NCI-H748 (cell line): ENCODE data around the gene FYN.

Experiments
- DNase-seq: peaks from one replicate; lab custom pipeline; 2025; ENCODE audit not compliant: unreplicated experiment; lab: John Stamatoyannopoulos, UW

FYN gene

GRCh38 chr6:111713236-111713635, 160.0 kb downstream of the FYN start:
- DNase-seq, result no peak

GRCh38 chr6:111711984-111712752, 161.1 kb downstream of the FYN start:
- DNase-seq, result peak; percentile 33

- DNase-seq, result peak; percentile 93
These were observed 161.8 kb downstream of the FYN start for GRCh38 chr6:111711476-111711875.

- DNase-seq, result peak; percentile 30
These were observed 162.3 kb downstream of the FYN start for GRCh38 chr6:111710911-111711310.

- no peak for DNase-seq
These were observed 162.8 kb downstream of the FYN start for GRCh38 chr6:111710439-111710838.

GRCh38 chr6:111709615-111710398, 163.4 kb downstream of the FYN start:
- DNase-seq, result peak; percentile 71

- no peak for DNase-seq
These were observed 164.1 kb downstream of the FYN start for GRCh38 chr6:111709201-111709600.

- DNase-seq, result no peak
These were observed 165.5 kb downstream of the FYN start for GRCh38 chr6:111707773-111708172.

GRCh38 chr6:111706841-111707391, 166.3 kb downstream of the FYN start:
- DNase-seq, result no peak

GRCh38 chr6:111703723-111704122, 169.5 kb downstream of the FYN start:
- DNase-seq, result no peak

GRCh38 chr6:111702268-111702667, 171.0 kb downstream of the FYN start:
- no peak for DNase-seq

- no peak for DNase-seq
These were observed 172.1 kb downstream of the FYN start for GRCh38 chr6:111701146-111701545.

- DNase-seq, result no peak
These were observed 173.0 kb downstream of the FYN start for GRCh38 chr6:111700135-111700690.

GRCh38 chr6:111699123-111699522, 174.1 kb downstream of the FYN start:
- no peak for DNase-seq

- DNase-seq, result no peak
These were observed 176.4 kb downstream of the FYN start for GRCh38 chr6:111696814-111697213.

GRCh38 chr6:111692327-111693164, 180.7 kb downstream of the FYN start:
- DNase-seq, result no peak

- no peak for DNase-seq
These were observed 181.7 kb downstream of the FYN start for GRCh38 chr6:111691345-111692225.

GRCh38 chr6:111689946-111690345, 183.3 kb downstream of the FYN start:
- DNase-seq, result no peak

GRCh38 chr6:111689419-111689818, 183.8 kb downstream of the FYN start:
- DNase-seq, result no peak

- no peak for DNase-seq
These were observed 184.9 kb downstream of the FYN start for GRCh38 chr6:111688331-111688730.
